MM.1S (cell line): ENCODE data around the gene PLTP.
"Not testable (repeated sequence)": the region's sequence is repeated elsewhere in the genome, so short reads cannot be mapped to it uniquely, and the experiment has no call there.

Source experiments
- CTCF ChIP-seq: fragments of 300-600 bp; sonication (generic); IDR thresholded peaks from 2 replicates; pipeline ENCODE4 v1.5.1; 2016; ENCODE audit warnings: antibody characterized with exemption, low read length, mixed read lengths
- EZH2 ChIP-seq: fragments of 300-600 bp; sonication (generic); optimal IDR thresholded peaks from 2 replicates; pipeline ENCODE3; 2017; ENCODE audit warnings: low read depth, mild to moderate bottlenecking, antibody characterized with exemption, low read length, mixed read lengths
- EZH2phosphoT487 ChIP-seq: fragments of 300-600 bp; sonication (generic); IDR thresholded peaks from 2 replicates; pipeline ENCODE4 v1.6.1; 2018; ENCODE audit warnings: antibody characterized with exemption, low read length

DNA sequence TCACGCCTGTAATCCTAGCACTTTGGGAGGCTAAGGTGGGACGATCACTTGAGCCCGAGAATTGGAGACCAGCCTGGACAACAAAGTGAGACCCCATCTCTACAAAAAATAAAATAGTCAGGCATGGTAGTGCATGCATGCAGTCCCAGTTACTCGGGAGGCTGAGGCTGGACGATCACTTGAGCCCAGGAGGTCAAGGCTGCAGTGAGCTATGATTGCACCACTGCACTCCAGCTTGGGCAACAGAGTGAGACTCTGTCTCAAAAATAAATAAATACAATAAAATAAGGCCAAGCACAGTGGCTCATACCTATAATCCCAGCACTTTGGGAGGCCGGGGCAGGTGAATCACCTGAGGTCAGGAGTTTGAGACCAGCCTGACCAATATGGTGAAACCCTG lies 10.6 kb downstream of the PLTP start:
- not testable (repeated sequence) for TF ChIP-seq CTCF, EZH2phosphoT487, EZH2
